ENCODE results near the gene ADAMTS13. TPM values are rescaled to one million over a fixed set of nuclear protein-coding genes. Genes with fewer than 3 reads are reported as not detected.

ADAMTS13 gene
- total and polyA plus RNA-seq, 2 donors (not counting 1 experiment from before 2014, with no cell fraction given), result 0.78 to 3.1 TPM

DNA sequence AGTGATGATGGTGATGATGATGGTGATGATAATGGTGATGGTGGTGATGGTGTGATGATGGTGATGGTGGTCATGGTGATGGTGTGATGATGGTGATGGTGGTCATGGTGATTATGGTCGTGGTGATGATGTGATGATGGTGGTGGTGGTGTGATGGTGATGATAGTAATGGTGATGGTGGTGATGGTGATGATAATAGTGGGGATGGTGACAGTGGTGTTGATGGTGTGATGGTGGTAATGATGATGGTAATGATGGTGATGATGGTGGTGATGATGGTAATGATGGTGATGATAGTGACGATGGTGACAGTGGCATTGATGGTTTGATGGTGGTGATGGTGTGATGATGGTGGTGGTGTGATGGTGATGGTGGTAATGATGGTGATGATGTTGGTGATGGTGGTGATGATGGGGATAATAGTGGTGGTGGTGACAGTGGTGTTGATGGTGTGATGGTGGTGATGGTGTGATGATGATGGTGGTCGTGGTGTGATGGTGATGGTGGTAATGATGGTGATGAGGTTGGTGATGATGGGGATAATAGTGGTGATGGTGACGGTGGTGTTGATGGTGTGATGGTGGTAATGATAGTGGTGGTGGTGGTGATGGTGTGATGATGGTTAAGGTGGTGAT lies 39.5 kb upstream of the ADAMTS13 start:
- no peak overlapping the region for H3K27ac ChIP-seq (ENCODE audit: insufficient read depth, low read length)
- no peaks in the 10 kb centered on the region for H3K36me3 ChIP-seq (ENCODE audit: control insufficient read depth, insufficient read depth, low read length)
- H3K4me1 ChIP-seq (ENCODE audit: control insufficient read depth, extremely low read depth, insufficient read depth, low read length), result peaks cover 2% of the 10 kb centered on the region
- H3K4me2 ChIP-seq (ENCODE audit: extremely low read depth, insufficient read depth, low read length), result no peak overlapping the region
- no peak for TF ChIP-seq EZH2 (IDR thresholded peaks at IDR 0.05; ENCODE audit: low read length, missing control alignments)
- TF ChIP-seq, protein P1, sequence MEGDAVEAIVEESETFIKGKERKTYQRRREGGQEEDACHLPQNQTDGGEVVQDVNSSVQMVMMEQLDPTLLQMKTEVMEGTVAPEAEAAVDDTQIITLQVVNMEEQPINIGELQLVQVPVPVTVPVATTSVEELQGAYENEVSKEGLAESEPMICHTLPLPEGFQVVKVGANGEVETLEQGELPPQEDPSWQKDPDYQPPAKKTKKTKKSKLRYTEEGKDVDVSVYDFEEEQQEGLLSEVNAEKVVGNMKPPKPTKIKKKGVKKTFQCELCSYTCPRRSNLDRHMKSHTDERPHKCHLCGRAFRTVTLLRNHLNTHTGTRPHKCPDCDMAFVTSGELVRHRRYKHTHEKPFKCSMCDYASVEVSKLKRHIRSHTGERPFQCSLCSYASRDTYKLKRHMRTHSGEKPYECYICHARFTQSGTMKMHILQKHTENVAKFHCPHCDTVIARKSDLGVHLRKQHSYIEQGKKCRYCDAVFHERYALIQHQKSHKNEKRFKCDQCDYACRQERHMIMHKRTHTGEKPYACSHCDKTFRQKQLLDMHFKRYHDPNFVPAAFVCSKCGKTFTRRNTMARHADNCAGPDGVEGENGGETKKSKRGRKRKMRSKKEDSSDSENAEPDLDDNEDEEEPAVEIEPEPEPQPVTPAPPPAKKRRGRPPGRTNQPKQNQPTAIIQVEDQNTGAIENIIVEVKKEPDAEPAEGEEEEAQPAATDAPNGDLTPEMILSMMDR (conservative IDR thresholded peaks at IDR 0.05 in 1 of 2, IDR thresholded peaks at IDR 0.05 in 1 of 2; ENCODE audit: low read depth in 1 of 2, low read length in 2 of 2), result no peak
- H3K79me2 ChIP-seq (ENCODE audit: control insufficient read depth, insufficient read depth, low read length), result no peaks in the 10 kb centered on the region
- no peaks in the 10 kb centered on the region for H3K27me3 ChIP-seq (ENCODE audit: control insufficient read depth, insufficient read depth, low read length)
- no peak overlapping the region for H3K4me3 ChIP-seq (replicated peaks in 1 of 4; ENCODE audit: control extremely low read depth in 1 of 4, insufficient read depth in 1 of 4, low read depth in 3 of 4, low read length in 4 of 4)
- H2AFZ ChIP-seq (ENCODE audit: low read length), result no peak overlapping the region
- no peak for DNase-seq (ENCODE audit: low read depth in 2 of 2)
- no peak overlapping the region for H3K9ac ChIP-seq (ENCODE audit: insufficient read depth, low read length)
- no peaks in the 10 kb centered on the region for H3K9me3 ChIP-seq (ENCODE audit: control insufficient read depth, insufficient read depth, low read depth, low read length)
- H4K20me1 ChIP-seq (ENCODE audit: control insufficient read depth, extremely low read depth, insufficient read depth, low read length), result no peaks in the 10 kb centered on the region

GRCh38 chr9:133383438-133383837 lies 38.7 kb upstream of the ADAMTS13 start:
- no peak overlapping the region for H3K4me2 ChIP-seq (ENCODE audit: extremely low read depth, insufficient read depth, low read length)
- no peaks in the 10 kb centered on the region for H3K27me3 ChIP-seq (ENCODE audit: control insufficient read depth, insufficient read depth, low read length)
- H3K36me3 ChIP-seq (ENCODE audit: control insufficient read depth, insufficient read depth, low read length), result no peaks in the 10 kb centered on the region
- no peaks in the 10 kb centered on the region for H3K79me2 ChIP-seq (ENCODE audit: control insufficient read depth, insufficient read depth, low read length)
- H3K4me1 ChIP-seq (ENCODE audit: control insufficient read depth, extremely low read depth, insufficient read depth, low read length), result no peaks in the 10 kb centered on the region
- no peak for DNase-seq (ENCODE audit: low read depth in 2 of 2)
- no peak overlapping the region for H3K27ac ChIP-seq (ENCODE audit: insufficient read depth, low read length)
- H2AFZ ChIP-seq (ENCODE audit: low read length), result no peak overlapping the region
- H4K20me1 ChIP-seq (ENCODE audit: control insufficient read depth, extremely low read depth, insufficient read depth, low read length), result no peaks in the 10 kb centered on the region
- TF ChIP-seq EZH2 (IDR thresholded peaks at IDR 0.05; ENCODE audit: low read length, missing control alignments), result no peak
- TF ChIP-seq, protein P1 (conservative IDR thresholded peaks at IDR 0.05 in 1 of 2, IDR thresholded peaks at IDR 0.05 in 1 of 2; ENCODE audit: low read depth in 1 of 2, low read length in 2 of 2), result no peak
- no peak overlapping the region for H3K9ac ChIP-seq (ENCODE audit: insufficient read depth, low read length)
- H3K9me3 ChIP-seq (ENCODE audit: control insufficient read depth, insufficient read depth, low read depth, low read length), result no peaks in the 10 kb centered on the region
- no peak overlapping the region for H3K4me3 ChIP-seq (replicated peaks in 1 of 4; ENCODE audit: control extremely low read depth in 1 of 4, insufficient read depth in 1 of 4, low read depth in 3 of 4, low read length in 4 of 4)

DNA sequence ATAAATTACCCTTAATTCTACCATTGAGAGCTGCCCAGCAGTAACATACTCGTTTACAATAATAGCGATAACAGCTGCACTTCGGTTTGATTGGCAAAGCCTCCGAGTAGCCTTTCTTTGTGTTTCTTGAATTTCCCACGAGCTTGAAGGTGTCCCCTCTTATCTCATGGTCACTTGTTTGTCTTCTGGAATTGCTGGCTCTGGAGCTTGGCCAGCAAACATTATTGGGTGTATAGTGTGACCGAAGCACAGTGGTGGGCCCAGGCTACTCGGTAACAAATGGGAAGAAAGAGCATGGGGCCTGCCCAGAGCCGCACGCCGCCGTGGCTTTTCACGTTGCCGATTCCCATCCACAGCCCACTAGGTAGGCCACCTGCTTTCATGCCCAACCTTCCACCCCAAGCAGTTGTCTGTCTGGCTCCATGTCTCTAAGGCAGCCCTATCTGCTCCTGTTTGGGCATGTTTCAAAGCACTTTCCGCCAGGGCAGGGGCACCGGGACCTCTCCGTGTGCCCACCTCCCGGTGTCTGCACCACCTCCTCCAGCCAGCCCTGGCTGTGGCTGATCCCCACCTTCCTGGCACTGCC lies 37.3 kb upstream of the ADAMTS13 start:
- no peaks in the 10 kb centered on the region for H3K9me3 ChIP-seq (ENCODE audit: control insufficient read depth, insufficient read depth, low read depth, low read length)
- no peaks in the 10 kb centered on the region for H3K4me1 ChIP-seq (ENCODE audit: control insufficient read depth, extremely low read depth, insufficient read depth, low read length)
- no peak overlapping the region for H3K9ac ChIP-seq (ENCODE audit: insufficient read depth, low read length)
- H2AFZ ChIP-seq (ENCODE audit: low read length), result no peak overlapping the region
- H3K4me2 ChIP-seq (ENCODE audit: extremely low read depth, insufficient read depth, low read length), result no peak overlapping the region
- H3K36me3 ChIP-seq (ENCODE audit: control insufficient read depth, insufficient read depth, low read length), result no peaks in the 10 kb centered on the region
- DNase-seq (ENCODE audit: low read depth in 2 of 2), result no peak
- H3K27ac ChIP-seq (ENCODE audit: insufficient read depth, low read length), result no peak overlapping the region
- no peak overlapping the region for H3K4me3 ChIP-seq (replicated peaks in 1 of 4; ENCODE audit: control extremely low read depth in 1 of 4, insufficient read depth in 1 of 4, low read depth in 3 of 4, low read length in 4 of 4)
- no peaks in the 10 kb centered on the region for H3K27me3 ChIP-seq (ENCODE audit: control insufficient read depth, insufficient read depth, low read length)
- no peaks in the 10 kb centered on the region for H4K20me1 ChIP-seq (ENCODE audit: control insufficient read depth, extremely low read depth, insufficient read depth, low read length)
- no peak for TF ChIP-seq EZH2 (IDR thresholded peaks at IDR 0.05; ENCODE audit: low read length, missing control alignments)
- TF ChIP-seq, protein P1 (conservative IDR thresholded peaks at IDR 0.05 in 1 of 2, IDR thresholded peaks at IDR 0.05 in 1 of 2; ENCODE audit: low read depth in 1 of 2, low read length in 2 of 2), result no peak
- no peaks in the 10 kb centered on the region for H3K79me2 ChIP-seq (ENCODE audit: control insufficient read depth, insufficient read depth, low read length)
